Measurements from ENCODE around the gene FAM47B.

FAM47B gene

GRCh38 chrX:34915463-34916225 is 27.0 kb upstream of the FAM47B start:
- H3K4me3 Mint-ChIP-seq, result no peak overlapping the region
- DNase-seq, result no peak
- no peaks in the 10 kb centered on the region for H3K27me3 Mint-ChIP-seq (ENCODE audit: low read depth, poor library complexity)
- H3K27ac Mint-ChIP-seq, result no peak overlapping the region
- no peaks in the 10 kb centered on the region for H3K36me3 Mint-ChIP-seq (ENCODE audit: low read depth)
- no peaks in the 10 kb centered on the region for H3K9me3 Mint-ChIP-seq
- H3K4me1 Mint-ChIP-seq, result no peaks in the 10 kb centered on the region
- TF ChIP-seq CTCF (IDR thresholded peaks at IDR 0.05), result no peak

- no peak for TF ChIP-seq CTCF (IDR thresholded peaks at IDR 0.05)
- Mint-ChIP-seq H3K4me3 (no peak overlapping the region), H3K9me3 (no peaks in the 10 kb centered on the region), H3K4me1 (no peaks in the 10 kb centered on the region), H3K27me3 (ENCODE audit: low read depth, poor library complexity) (no peaks in the 10 kb centered on the region), H3K27ac (no peak overlapping the region), H3K36me3 (ENCODE audit: low read depth) (no peaks in the 10 kb centered on the region)
- DNase-seq, result no peak
Measured at GRCh38 chrX:34917146-34917545, 25.4 kb upstream of the FAM47B start.

DNA sequence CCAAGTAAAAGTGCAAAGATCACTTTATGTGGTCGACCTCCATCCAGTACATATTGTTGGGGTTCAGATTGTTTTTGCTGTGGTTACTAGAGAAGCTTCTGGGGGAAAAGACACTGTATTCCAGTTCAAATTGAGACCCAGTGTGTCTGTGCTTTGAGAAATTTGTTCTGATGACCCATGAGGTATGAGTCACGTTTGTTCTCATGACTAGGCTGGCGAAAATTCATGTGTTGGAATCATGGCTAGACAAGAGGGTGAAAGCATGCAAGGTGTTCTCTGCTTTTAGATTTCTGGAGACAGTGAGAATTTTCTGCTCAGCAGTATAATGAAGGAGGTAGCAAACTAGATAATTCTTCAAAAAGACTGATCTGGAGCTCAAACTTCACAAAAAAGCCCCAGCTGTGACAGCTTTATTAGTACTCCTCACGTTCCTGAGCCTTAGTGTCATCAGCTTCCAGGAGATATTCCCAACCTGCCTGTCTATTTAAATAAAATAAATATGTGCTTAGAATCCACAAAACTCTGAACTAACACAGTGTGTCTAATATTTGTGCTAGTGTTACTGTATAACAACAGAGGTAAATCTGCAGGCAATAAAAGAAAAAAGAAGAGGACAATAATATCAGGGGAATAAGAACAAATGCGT is 24.4 kb upstream of the FAM47B start:
- no peaks in the 10 kb centered on the region for H3K4me1 Mint-ChIP-seq
- DNase-seq, result no peak
- H3K4me3 Mint-ChIP-seq, result no peak overlapping the region
- no peak for TF ChIP-seq CTCF (IDR thresholded peaks at IDR 0.05)
- no peak overlapping the region for H3K27ac Mint-ChIP-seq
- H3K36me3 Mint-ChIP-seq (ENCODE audit: low read depth), result no peaks in the 10 kb centered on the region
- no peaks in the 10 kb centered on the region for H3K27me3 Mint-ChIP-seq (ENCODE audit: low read depth, poor library complexity)
- H3K9me3 Mint-ChIP-seq, result no peaks in the 10 kb centered on the region

GRCh38 chrX:34918856-34919255 is 23.7 kb upstream of the FAM47B start:
- TF ChIP-seq CTCF (IDR thresholded peaks at IDR 0.05), result peak; percentile 48
- Mint-ChIP-seq H3K4me3 (no peak overlapping the region), H3K27ac (no peak overlapping the region), H3K36me3 (ENCODE audit: low read depth) (no peaks in the 10 kb centered on the region), H3K9me3 (no peaks in the 10 kb centered on the region), H3K27me3 (ENCODE audit: low read depth, poor library complexity) (no peaks in the 10 kb centered on the region), H3K4me1 (no peaks in the 10 kb centered on the region)
- DNase-seq, result peak; percentile 8

DNA sequence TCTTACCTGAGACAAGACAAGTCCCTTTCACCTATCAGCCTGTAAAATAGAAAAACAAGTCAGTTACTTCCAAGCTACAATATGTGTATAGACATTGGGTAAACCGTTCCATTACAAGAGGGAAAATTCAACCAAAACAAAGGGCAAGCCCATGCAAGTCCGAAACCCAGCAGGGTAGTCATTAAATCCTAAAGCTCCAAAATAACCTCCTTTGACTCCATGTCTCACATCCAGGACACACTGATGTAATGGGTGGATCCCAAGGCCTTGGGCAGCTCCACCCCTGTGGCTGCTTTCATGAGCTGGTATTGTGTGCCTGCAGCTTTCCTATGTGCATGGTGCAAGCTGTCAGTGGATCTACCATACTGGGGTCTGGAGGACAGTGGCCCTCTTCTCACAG is 14.7 kb upstream of the FAM47B start:
- no peak for DNase-seq
- Mint-ChIP-seq H3K36me3 (ENCODE audit: low read depth) (no peaks in the 10 kb centered on the region), H3K27ac (no peak overlapping the region), H3K4me1 (no peaks in the 10 kb centered on the region), H3K4me3 (no peak overlapping the region), H3K27me3 (ENCODE audit: low read depth, poor library complexity) (no peaks in the 10 kb centered on the region), H3K9me3 (no peaks in the 10 kb centered on the region)
- TF ChIP-seq CTCF (IDR thresholded peaks at IDR 0.05), result no peak

- DNase-seq, result no peak
- Mint-ChIP-seq H3K36me3 (ENCODE audit: low read depth) (no peaks in the 10 kb centered on the region), H3K27ac (no peak overlapping the region), H3K9me3 (peaks cover 38% of the 10 kb centered on the region), H3K27me3 (ENCODE audit: low read depth, poor library complexity) (peaks cover 4% of the 10 kb centered on the region), H3K4me1 (no peaks in the 10 kb centered on the region), H3K4me3 (no peak overlapping the region)
- TF ChIP-seq CTCF (IDR thresholded peaks at IDR 0.05), result no peak
Measured at GRCh38 chrX:34943235-34943634, 639 bp downstream of the FAM47B start.

Data from nephron progenitor cell (in vitro differentiated cells).